ENCODE results near the gene VGF. TPM values are rescaled to one million over a fixed set of nuclear protein-coding genes. Genes with fewer than 3 reads are reported as not detected.

The VGF gene
- polyA plus RNA-seq, 1 donor (not counting 4 experiments of a cell fraction or from before 2014, with no cell fraction given): 0.04 TPM

DNA sequence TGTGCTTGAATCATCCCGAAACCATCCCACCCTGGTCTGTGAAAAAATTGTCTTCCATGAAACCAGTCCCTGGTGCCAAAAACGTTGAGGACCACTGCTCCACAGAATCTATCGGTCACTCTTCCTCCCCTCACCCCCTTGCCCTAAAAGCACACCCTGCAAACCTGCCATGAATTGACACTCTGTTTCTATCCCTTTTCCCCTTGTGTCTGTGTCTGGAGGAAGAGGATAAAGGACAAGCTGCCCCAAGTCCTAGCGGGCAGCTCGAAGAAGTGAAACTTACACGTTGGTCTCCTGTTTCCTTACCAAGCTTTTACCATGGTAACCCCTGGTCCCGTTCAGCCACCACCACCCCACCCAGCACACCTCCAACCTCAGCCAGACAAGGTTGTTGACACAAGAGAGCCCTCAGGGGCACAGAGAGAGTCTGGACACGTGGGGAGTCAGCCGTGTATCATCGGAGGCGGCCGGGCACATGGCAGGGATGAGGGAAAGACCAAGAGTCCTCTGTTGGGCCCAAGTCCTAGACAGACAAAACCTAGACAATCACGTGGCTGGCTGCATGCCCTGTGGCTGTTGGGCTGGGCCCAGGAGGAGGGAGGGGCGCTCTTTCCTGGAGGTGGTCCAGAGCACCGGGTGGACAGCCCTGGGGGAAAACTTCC, 39.2 kb downstream of the VGF start:
- H2AFZ ChIP-seq (ENCODE audit: control insufficient read depth, low read length): peak overlapping the region; percentile 58
- DNase-seq (ENCODE audit: low read depth, low spot score): no peak
- H3K9me1 ChIP-seq (ENCODE audit: control insufficient read depth, extremely low read depth, insufficient read depth, low read length): peaks cover 2% of the 10 kb centered on the region
- peak overlapping the region; percentile 88 for H3K27ac ChIP-seq (ENCODE audit: control insufficient read depth, insufficient read depth, low read length)
- dilution Hi-C loops (cut with MboI; ENCODE audit: extremely low pct_ligation_motif_present, low sequenced_read_pairs): no loop called here
- peak overlapping the region; percentile 93 for H3K4me2 ChIP-seq (ENCODE audit: control insufficient read depth, extremely low read depth, insufficient read depth, low read depth, low read length)
- peaks cover 49% of the 10 kb centered on the region for H3K4me1 ChIP-seq (ENCODE audit: control insufficient read depth, extremely low read depth, insufficient read depth, low read length)
- peak overlapping the region; percentile 83 for H3K9ac ChIP-seq (ENCODE audit: control insufficient read depth, extremely low read depth, insufficient read depth, low read length)
- H3K9me3 ChIP-seq (ENCODE audit: control insufficient read depth, low read depth, low read length): no peaks in the 10 kb centered on the region
- TF ChIP-seq, protein P1, sequence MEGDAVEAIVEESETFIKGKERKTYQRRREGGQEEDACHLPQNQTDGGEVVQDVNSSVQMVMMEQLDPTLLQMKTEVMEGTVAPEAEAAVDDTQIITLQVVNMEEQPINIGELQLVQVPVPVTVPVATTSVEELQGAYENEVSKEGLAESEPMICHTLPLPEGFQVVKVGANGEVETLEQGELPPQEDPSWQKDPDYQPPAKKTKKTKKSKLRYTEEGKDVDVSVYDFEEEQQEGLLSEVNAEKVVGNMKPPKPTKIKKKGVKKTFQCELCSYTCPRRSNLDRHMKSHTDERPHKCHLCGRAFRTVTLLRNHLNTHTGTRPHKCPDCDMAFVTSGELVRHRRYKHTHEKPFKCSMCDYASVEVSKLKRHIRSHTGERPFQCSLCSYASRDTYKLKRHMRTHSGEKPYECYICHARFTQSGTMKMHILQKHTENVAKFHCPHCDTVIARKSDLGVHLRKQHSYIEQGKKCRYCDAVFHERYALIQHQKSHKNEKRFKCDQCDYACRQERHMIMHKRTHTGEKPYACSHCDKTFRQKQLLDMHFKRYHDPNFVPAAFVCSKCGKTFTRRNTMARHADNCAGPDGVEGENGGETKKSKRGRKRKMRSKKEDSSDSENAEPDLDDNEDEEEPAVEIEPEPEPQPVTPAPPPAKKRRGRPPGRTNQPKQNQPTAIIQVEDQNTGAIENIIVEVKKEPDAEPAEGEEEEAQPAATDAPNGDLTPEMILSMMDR (optimal IDR thresholded peaks at IDR 0.05 in 1 of 3, IDR thresholded peaks at IDR 0.05 in 1 of 3, conservative IDR thresholded peaks at IDR 0.05 in 1 of 3; ENCODE audit: extremely low read depth in 1 of 3, insufficient read depth in 2 of 3, low read length in 3 of 3): no peak
- no peak for TF ChIP-seq EZH2 (IDR thresholded peaks at IDR 0.05; ENCODE audit: low read length)
- H4K20me1 ChIP-seq (ENCODE audit: control insufficient read depth, extremely low read depth, insufficient read depth, low read length): peaks cover 5% of the 10 kb centered on the region
- H3K4me3 ChIP-seq (ENCODE audit: control insufficient read depth in 2 of 3, extremely low read depth in 1 of 3, insufficient read depth in 2 of 3, low read depth in 1 of 3, low read length in 3 of 3): peak overlapping the region in 2 of 3 experiments; percentile 2 to 86
- peaks cover 17% of the 10 kb centered on the region for H3K79me2 ChIP-seq (ENCODE audit: control insufficient read depth, insufficient read depth, low read length)
- peaks cover 13 to 23% of the 10 kb centered on the region in 2 experiments for H3K36me3 ChIP-seq (ENCODE audit: control insufficient read depth in 2 of 2, extremely low read depth in 1 of 2, insufficient read depth in 2 of 2, low read length in 2 of 2)
- no peak for FAIRE-seq
- H3K27me3 ChIP-seq (ENCODE audit: control insufficient read depth, extremely low read depth, insufficient read depth, low read length): no peaks in the 10 kb centered on the region

DNA sequence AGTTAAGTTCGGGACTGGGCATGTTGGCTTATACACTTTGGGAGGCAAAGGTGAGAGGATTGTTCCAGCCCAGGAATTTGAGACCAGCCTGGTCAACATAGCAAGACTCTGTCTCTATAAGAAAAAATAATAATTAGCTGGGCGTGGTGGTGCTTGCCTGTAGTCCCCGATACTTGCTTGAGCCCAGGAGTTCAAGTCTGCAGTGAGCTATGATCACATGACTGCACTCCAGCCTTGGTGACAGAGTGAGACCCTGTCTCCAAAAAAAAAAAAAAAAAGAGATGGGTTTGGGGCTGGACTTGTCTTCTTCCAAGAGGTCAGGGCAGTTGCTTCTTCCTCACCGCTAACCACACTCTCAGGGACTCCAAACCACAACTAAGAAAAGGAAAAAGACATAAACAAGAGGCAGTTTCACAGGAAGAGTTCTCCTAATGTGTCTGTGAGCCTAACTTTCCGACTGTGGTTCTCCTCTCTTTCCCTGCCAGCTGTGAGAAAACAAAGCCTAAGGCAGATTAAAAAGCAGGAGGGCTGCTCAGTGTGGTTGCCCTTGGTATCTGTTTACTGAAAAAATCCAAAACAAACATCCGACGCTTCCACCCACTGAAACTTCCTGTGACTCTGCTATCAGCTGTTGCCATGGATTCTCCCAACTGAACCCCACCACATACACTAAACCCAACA, 40.9 kb downstream of the VGF start:
- Histone ChIP-seq H3K4me1 (ENCODE audit: control insufficient read depth, extremely low read depth, insufficient read depth, low read length) (peaks cover 45% of the 10 kb centered on the region), H3K9me3 (ENCODE audit: control insufficient read depth, low read depth, low read length) (no peaks in the 10 kb centered on the region), H3K27ac (ENCODE audit: control insufficient read depth, insufficient read depth, low read length) (peak overlapping the region; percentile 80), H3K79me2 (ENCODE audit: control insufficient read depth, insufficient read depth, low read length) (peaks cover 17% of the 10 kb centered on the region), H3K36me3 (ENCODE audit: control insufficient read depth in 2 of 2, extremely low read depth in 1 of 2, insufficient read depth in 2 of 2, low read length in 2 of 2) (peaks cover 5 to 11% of the 10 kb centered on the region in 2 experiments), H3K9ac (ENCODE audit: control insufficient read depth, extremely low read depth, insufficient read depth, low read length) (peak overlapping the region; percentile 56), H4K20me1 (ENCODE audit: control insufficient read depth, extremely low read depth, insufficient read depth, low read length) (peaks cover 5% of the 10 kb centered on the region), H3K27me3 (ENCODE audit: control insufficient read depth, extremely low read depth, insufficient read depth, low read length) (no peaks in the 10 kb centered on the region), H3K4me2 (ENCODE audit: control insufficient read depth, extremely low read depth, insufficient read depth, low read depth, low read length) (peak overlapping the region; percentile 22), H3K9me1 (ENCODE audit: control insufficient read depth, extremely low read depth, insufficient read depth, low read length) (peaks cover 2% of the 10 kb centered on the region), H2AFZ (ENCODE audit: control insufficient read depth, low read length) (peak overlapping the region; percentile 36), H3K4me3 (ENCODE audit: control insufficient read depth in 2 of 3, extremely low read depth in 1 of 3, insufficient read depth in 2 of 3, low read depth in 1 of 3, low read length in 3 of 3) (no peak overlapping the region)
- FAIRE-seq: no peak
- dilution Hi-C loops (cut with MboI; ENCODE audit: extremely low pct_ligation_motif_present, low sequenced_read_pairs): no loop called here
- DNase-seq (ENCODE audit: low read depth, low spot score): no peak
- TF ChIP-seq, protein P1 (optimal IDR thresholded peaks at IDR 0.05 in 1 of 3, IDR thresholded peaks at IDR 0.05 in 1 of 3, conservative IDR thresholded peaks at IDR 0.05 in 1 of 3; ENCODE audit: extremely low read depth in 1 of 3, insufficient read depth in 2 of 3, low read length in 3 of 3): no peak
- no peak for TF ChIP-seq EZH2 (IDR thresholded peaks at IDR 0.05; ENCODE audit: low read length)
